GM19035 (cell line): ENCODE data around the gene CLHC1.
"Not testable (repeated sequence)": the region's sequence is repeated elsewhere in the genome, so short reads cannot be mapped to it uniquely, and the experiment has no call there.

Source experiments
- ATAC-seq: cut with Tn5 transposase; IDR thresholded peaks from one replicate; pipeline ENCODE4 v1.9.1; 2021; ENCODE audit not compliant: unreplicated experiment

CLHC1 gene

GRCh38 chr2:55232084-55232862 lies at the start of gene CLHC1, which contains the start of gene RPS27A:
TSS of gene CLHC1 (minus strand) at chr2:55232293. CDS start at chr2:55222411, 9,882 bp downstream.
TSS of gene RPS27A (plus strand) at chr2:55232688. CDS start at chr2:55232825, 137 bp downstream.
- peak; percentile 87 for ATAC-seq

GRCh38 chr2:55280851-55281546 lies 48.9 kb upstream of the CLHC1 start:
- not testable (repeated sequence) for ATAC-seq

GRCh38 chr2:55279859-55280424 lies 47.8 kb upstream of the CLHC1 start:
- not testable (repeated sequence) for ATAC-seq

DNA sequence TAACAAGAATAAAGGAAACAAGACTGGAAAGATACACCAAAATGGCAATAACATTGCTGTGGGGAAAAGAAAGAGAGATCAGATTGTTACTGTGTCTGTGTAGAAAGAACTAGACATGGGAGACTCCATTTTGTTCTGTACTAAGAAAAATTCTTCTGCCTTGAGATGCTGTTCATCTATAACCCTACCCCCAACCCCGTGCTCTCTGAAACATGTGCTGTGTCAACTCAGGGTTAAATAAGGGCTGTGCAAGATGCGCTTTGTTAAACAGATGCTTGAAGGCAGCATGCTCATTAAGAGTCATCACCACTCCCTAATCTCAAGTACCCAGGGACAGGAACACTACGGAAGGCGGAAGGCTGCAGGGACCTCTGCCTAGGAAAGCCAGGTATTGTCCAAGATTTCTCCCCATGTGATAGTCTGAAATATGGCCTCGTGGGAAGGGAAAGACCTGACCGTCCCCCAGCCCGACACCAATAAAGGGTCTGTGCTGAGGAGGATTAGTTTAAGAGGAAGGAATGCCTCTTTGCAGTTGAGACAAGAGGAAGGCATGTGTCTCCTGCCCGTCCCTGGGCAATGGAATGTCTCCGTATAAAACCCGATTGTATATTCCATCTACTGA lies 47.2 kb upstream of the CLHC1 start:
- ATAC-seq = not testable (repeated sequence)

DNA sequence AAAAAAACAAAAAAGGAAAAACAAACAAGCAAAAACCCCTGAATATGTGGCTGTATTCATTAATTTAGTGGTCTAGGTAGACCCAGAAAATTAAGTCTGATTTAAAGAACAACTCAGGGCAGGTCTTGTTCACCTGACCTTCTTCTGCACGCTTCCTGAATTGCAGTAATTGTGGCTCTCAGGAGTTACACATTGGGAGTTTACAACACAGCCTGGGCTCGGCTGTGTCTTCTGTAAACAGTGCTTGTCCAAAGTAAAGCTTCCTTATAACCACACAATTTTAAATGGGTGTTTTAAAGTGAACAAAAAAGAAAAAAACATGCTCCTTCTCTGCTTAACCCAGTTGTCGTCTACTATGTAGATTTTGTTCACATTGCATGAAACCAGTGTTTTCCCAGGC lies 45.2 kb upstream of the CLHC1 start:
- ATAC-seq = no peak

- ATAC-seq = not testable (repeated sequence)
These were observed 42.3 kb upstream of the CLHC1 start for GRCh38 chr2:55274346-55274745.

- ATAC-seq = no peak
These were observed 37.5 kb upstream of the CLHC1 start for GRCh38 chr2:55269645-55269990.

DNA sequence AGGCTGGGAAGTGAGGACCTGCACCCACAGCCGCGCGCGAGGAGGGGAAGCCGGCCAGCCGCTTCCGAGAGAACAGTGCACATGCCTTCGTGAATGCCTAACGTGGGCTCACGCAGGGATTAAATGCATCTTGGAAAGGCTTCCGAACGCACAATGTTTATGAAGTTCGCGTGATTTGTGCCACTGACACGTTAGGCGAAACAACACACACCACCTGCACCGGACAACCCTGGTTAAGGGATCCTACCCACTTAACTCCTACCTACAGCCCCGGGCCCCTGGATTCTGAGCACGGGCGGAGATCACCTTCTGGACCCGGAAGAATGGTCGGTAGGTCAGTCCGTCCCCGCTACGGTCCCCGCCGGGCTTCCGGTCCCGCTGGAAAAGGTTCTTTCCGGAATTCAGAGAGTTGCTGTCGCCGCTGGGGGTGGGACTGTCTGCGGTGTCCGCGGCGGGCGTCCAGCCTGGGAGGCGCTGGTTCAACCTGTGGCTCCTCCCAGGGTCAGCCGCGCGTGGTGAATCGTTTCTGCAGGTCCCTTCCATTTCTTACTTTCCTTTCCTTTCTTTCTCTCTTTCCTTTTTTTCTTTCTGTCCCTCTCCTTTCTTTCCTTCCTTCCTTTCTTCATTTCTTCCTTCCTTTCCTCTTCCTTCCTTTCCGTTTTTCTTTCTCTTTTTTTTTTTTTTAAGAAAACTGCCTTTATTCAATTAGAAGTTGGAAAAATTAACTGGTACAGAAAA lies 37.0 kb upstream of the CLHC1 start, which contains the start of gene MTIF2:
MTIF2 (minus strand) TSS at position 325 of the 738 bp plus-strand sequence. CDS start 5,373 bp downstream, outside the sequence.
- ATAC-seq = peak; percentile 97

- no peak for ATAC-seq
These were observed 36.3 kb upstream of the CLHC1 start for GRCh38 chr2:55268288-55268906.

- ATAC-seq = not testable (repeated sequence)
These were observed 27.5 kb upstream of the CLHC1 start for GRCh38 chr2:55259586-55259985.

DNA sequence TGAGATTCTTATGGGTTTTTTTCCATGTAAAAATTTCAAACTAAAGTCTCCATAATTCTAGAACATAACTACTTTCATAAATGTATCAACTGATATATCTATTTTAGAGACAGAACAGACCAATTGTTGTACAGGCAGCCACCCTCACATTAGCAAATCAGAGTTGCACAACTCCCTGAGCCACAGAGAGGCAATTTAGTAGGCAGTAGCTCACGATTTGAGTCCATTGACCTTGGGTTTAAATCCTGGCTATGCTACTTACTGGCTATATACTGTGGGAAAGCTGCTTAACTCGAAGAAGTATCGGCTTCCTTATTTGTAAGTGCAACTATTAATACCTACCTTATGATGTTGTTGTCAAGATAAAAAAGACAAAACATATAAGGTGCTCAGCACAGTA lies 20.7 kb upstream of the CLHC1 start:
- ATAC-seq = no peak

- ATAC-seq = no peak
These were observed 14.9 kb upstream of the CLHC1 start for GRCh38 chr2:55247025-55247424.

- ATAC-seq = no peak
These were observed 13.3 kb upstream of the CLHC1 start for GRCh38 chr2:55245411-55245810.

DNA sequence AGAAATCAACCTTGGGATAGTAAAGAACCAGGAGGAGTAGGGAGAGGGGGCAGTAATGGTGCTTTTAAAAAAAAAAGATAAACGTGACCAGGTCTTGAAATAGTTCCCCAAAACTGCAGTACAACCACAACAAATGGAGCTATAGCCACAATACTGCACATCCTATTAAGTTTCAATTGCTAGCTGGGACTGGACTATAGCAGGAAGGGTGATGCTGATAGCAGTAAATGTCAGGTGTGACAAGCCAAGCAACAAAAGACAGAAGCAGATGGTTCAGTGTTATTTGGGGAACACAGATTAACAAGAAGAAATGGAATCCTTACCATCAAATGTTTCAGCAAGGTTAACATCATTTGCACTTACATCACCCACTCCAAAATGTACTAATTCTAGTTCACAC lies 10.5 kb upstream of the CLHC1 start:
- no peak for ATAC-seq

GRCh38 chr2:55241582-55241981 lies 9.5 kb upstream of the CLHC1 start:
- not testable (repeated sequence) for ATAC-seq

DNA sequence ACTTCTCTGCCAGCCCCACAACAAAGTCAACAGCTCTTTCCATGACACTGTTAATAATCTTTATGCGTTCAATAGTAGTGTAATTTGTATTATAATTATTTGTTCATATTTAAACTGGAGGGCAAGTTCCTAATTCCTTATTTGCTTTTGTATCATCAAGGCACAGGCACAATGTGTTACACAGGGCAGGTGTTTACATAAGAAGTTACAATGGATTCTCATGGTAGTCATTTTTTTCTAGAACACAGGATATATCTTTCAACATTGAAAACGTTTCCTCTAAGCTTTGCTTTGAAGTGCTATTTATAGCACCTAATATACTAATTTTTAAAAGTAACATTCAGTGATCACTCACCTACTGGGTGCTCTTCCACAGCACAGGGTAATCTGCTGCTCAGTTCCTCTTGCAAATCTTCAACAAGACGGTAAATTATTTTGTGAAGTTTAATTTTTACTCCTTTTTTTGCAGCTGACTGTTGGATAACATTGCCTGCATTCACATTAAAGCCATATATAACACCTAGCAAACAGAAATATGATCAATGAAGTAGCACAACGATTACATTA lies 7.6 kb upstream of the CLHC1 start:
- no peak for ATAC-seq

DNA sequence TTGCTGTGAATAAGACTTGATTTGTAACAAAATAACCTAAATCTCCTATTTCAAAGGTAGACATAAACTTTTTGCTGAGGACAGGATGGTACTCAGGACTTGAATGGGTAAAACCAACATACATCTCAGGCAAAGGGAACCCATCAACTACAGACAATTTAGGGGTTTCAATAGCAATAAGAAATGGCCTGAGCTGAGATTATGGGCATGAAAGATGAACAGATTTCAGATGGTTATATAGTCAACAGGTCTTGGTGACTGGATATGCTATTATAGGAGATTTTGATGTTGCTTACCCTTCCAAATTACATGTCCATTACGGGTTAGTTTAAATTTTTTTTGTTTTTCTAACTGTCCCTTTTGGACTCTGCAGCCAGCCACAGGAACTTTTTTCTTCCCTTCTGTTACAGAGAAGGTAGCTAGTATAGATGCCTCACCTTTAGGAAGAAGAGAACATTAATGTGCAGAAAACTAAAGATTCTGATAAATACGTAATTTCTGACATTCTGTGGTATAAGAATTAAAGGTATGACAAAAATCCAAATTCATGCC lies 5.0 kb upstream of the CLHC1 start:
- no peak for ATAC-seq

DNA sequence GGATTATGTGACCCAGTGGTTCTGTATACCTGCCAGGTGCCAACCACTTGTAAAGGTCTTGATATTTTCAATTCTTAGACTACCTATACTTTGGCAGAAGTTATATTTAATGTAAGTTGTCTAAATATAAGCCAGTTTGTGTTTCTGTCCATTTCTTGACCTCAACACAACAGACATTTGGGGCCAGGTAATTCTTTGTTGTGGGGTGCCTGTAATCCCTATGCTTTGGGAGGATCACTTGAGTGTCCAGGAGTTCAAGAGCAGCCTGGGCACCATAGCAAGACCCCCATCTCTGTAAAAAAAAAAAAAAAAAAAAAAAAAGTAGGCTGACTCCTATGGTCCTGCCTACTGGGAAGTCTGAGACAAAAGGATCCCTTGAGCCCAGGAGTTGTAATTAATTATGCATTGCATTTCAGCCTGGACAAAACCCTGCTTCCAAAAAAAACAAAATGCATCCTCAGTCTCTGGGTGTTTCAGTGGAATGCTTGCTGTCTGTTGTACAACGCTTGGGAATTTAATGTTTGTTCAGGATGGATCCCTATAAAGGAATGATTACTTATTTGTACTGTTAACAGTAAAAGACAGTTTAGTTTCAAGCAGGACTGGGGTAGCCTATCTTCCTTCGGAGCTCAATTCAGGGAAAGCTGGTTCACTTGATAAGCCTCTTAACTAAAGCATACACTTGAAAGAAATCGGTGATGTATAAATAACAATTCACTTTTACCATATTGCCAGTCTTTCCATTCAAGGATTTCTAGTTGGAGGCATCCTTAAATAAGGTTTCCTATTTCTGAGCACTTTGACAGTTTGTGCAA lies 3.8 kb upstream of the CLHC1 start:
- ATAC-seq = no peak

GRCh38 chr2:55233658-55233940 lies 1.5 kb upstream of the CLHC1 start:
- no peak for ATAC-seq
